Measurements from ENCODE around the gene CKS1B.

GRCh38 chr1:155012026-155012546 lies 37.6 kb downstream of the CKS1B start:
- TF ChIP-seq CTCF (IDR thresholded peaks at IDR 0.05 in 4 of 5, conservative IDR thresholded peaks at IDR 0.05 in 1 of 5) (no peak), POLR2A (IDR thresholded peaks at IDR 0.05) (no peak)

Data from gastrocnemius medialis (tissue), 4 donors.